Lower leg skin (tissue), 3 donors: ENCODE results near the gene SYF2.

Experiments used
- CTCF ChIP-seq, 3 donors: fragments of 450-650 bp; IDR thresholded peaks; one replicate each; pipeline ENCODE4 v1.5.1; 2016; ENCODE audit warnings: antibody characterized with exemption in 3 of 3, mild to moderate bottlenecking in 3 of 3, moderate library complexity in 2 of 3
- POLR2A ChIP-seq, 2 donors: fragments of 450-650 bp; IDR thresholded peaks; one replicate each; pipeline ENCODE4 v1.6.1; 2016 to 2017; ENCODE audit warnings: antibody characterized with exemption in 2 of 2, mild to moderate bottlenecking in 1 of 2, moderate library complexity in 1 of 2

DNA sequence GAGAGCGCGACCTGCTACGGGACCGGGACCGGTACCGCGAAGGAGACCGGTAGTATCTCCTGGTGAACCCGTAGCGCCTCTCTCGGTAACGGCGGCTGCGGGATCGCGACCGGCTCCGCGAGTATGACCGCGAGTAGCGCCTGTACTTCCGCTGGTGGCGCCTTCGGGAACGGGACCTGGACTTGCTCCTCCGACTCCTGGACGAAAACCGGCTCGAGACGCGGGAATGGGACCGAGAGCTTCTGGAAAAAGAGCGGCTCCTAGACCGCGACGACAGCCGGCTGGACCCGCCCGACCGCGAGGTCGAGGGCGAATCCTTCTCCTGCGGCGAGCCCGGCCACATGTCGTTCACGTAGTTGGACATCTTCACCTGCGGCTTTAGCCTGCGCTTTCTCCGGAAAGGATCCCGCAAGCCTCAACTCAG, 14.3 kb upstream of the SYF2 start:
- TF ChIP-seq CTCF (IDR thresholded peaks at IDR 0.05) (no peak), POLR2A (IDR thresholded peaks at IDR 0.05) (no peak)
